Measurements from ENCODE around the gene P2RX7. TPM values are rescaled to one million over a fixed set of nuclear protein-coding genes. Genes with fewer than 3 reads are reported as not detected.

P2RX7 gene
- total and polyA plus RNA-seq, 5 donors, result 1.1 to 4.0 (median 2.2) TPM

DNA sequence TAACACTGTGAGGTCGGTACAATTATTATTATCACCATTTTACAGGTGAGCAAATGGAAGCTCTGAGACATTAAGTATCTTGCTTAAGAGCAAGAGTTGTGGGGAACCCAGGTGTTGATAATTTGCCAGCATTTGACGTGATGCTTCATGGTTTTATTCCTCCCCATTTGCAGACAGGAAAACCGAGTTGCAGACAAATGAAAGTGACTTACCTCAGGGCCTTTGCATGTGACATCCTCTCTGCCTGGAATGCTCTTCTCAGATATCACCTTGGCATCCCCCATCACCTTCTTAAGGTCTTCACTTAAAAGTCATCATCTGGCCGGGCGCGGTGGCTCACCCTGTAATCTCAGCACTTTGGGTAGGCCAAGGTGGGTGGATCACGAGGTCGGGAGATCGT lies 21.0 kb upstream of the P2RX7 start:
- no peaks in the 10 kb centered on the region for H3K4me1 ChIP-seq (ENCODE audit: control insufficient read depth, insufficient read depth, low read length)
- intact Hi-C loops (cut with DNase I), result no loop called here
- H3K27ac ChIP-seq (ENCODE audit: low read length), result no peak overlapping the region
- H3K9me3 ChIP-seq (ENCODE audit: control insufficient read depth, low read length), result no peaks in the 10 kb centered on the region
- no peak overlapping the region for H3K4me3 ChIP-seq (ENCODE audit: low read length)
- no peak for ATAC-seq
- DNase-seq, result no peak
- H3K27me3 ChIP-seq (ENCODE audit: control insufficient read depth, insufficient read depth), result no peaks in the 10 kb centered on the region
- 81% methylated on average over 9 of the region's 9 CpGs for WGBS

DNA sequence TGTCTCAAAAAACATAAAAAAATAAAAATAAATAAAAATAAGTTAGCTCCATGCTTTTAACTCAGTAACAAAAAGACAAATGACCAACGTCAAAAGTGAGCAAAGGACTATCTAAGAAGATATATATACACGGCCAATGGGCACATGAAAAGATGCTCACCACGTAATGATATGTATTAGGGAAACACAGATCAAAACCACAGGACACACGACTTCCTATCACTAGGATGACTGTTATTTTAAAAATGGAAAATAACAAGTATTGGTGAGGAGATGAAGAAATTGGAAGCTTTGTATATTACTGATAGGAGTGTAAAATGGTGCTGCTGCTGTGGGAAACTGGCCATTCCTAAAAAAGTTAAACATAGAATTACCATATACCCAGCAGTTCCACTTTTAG lies 20.2 kb upstream of the P2RX7 start:
- Histone ChIP-seq H3K9me3 (ENCODE audit: control insufficient read depth, low read length) (no peaks in the 10 kb centered on the region), H3K27me3 (ENCODE audit: control insufficient read depth, insufficient read depth) (no peaks in the 10 kb centered on the region), H3K27ac (ENCODE audit: low read length) (no peak overlapping the region), H3K4me1 (ENCODE audit: control insufficient read depth, insufficient read depth, low read length) (no peaks in the 10 kb centered on the region), H3K4me3 (ENCODE audit: low read length) (no peak overlapping the region)
- 59% methylated on average over 4 of the region's 4 CpGs for WGBS
- no peak for DNase-seq
- no peak for ATAC-seq
- intact Hi-C loops (cut with DNase I), result no loop called here

DNA sequence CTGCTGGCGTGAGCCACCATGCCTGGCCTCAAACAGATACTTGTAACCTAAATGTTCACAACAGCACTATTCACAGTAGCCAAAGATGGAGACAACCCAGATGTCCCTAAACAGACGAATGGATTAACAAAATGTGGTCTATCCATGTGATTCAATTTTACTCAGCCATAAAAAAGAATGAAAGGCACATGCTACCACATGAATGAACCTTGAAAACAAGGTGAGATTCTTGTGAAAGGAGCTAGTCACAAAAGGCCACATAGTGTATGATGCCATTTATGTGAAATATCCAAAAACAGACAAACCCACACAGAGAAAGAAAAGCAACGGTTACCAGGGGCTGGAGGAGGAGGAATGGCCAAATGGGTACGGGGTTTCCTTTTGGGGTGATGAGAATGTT lies 19.6 kb upstream of the P2RX7 start:
- H3K9me3 ChIP-seq (ENCODE audit: control insufficient read depth, low read length), result no peaks in the 10 kb centered on the region

DNA sequence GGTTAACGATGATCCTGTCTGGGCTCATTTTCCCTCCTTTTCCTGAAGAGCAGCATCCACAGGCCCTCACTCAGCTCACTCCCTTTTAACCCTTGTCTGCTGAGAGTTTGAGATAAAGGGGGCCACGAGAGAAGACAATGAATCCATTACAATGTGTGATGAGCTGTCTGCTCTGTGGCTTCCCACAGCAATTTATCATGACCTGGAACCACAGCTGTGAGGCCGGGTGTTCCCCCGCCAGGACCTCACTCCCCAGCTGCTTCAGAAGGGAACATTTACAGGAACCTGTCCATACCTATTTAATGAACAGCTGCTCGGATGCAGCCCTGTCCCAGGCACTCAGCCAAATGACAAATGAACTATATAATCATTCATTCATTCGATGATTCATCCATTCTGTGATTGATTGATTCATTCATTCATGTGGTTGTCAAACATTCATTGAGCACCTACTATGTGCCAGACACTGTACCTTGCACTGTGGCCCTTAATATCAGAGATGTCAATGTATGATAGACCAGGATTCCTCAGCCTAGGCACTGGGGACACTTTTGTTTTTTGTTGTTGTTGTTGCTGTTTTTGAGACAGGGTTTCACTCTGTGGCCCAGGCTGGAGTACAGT lies 18.5 kb upstream of the P2RX7 start:
- Histone ChIP-seq H3K9me3 (ENCODE audit: control insufficient read depth, low read length) (no peaks in the 10 kb centered on the region), H3K4me1 (ENCODE audit: control insufficient read depth, insufficient read depth, low read length) (no peaks in the 10 kb centered on the region), H3K27ac (ENCODE audit: low read length) (no peak overlapping the region), H3K4me3 (ENCODE audit: low read length) (no peak overlapping the region), H3K27me3 (ENCODE audit: control insufficient read depth, insufficient read depth) (no peaks in the 10 kb centered on the region)
- ATAC-seq (no peak), DNase-seq (no peak)
- intact Hi-C loops (cut with DNase I), result no loop called here
- WGBS, result 48% methylated on average over 6 of the region's 6 CpGs

More for the DNA sequence above, 19.6 kb upstream of the P2RX7 start:
- Histone ChIP-seq H3K27ac (ENCODE audit: low read length) (no peak overlapping the region), H3K4me1 (ENCODE audit: control insufficient read depth, insufficient read depth, low read length) (no peaks in the 10 kb centered on the region), H3K27me3 (ENCODE audit: control insufficient read depth, insufficient read depth) (no peaks in the 10 kb centered on the region), H3K4me3 (ENCODE audit: low read length) (no peak overlapping the region)
- ATAC-seq, result no peak
- intact Hi-C loops (cut with DNase I), result no loop called here
- 85% methylated on average over 4 of the region's 4 CpGs for WGBS
- DNase-seq, result no peak

DNA sequence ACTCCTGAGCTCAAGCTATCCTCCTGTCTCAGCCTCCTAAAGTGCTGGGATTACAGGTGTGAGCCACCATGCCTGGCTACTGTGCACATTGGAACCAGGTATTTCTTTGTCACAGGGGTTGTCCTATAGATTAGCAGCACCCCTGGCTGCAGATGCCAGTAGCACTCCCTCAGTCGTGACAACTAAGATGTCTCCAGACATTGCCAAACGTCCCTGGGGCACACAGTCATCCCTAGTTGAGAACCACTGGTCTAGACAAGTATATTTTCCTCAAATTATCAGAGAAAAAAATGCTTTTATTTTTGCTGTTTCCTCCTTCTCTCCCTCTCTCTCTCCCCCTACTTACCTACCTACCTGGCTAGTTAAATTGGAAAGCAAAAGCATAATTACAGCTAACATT lies 17.9 kb upstream of the P2RX7 start:
- no peaks in the 10 kb centered on the region for H3K9me3 ChIP-seq (ENCODE audit: control insufficient read depth, low read length)
- ATAC-seq (no peak), DNase-seq (no peak)
- 55% methylated on average over 2 of the region's 2 CpGs for WGBS
- intact Hi-C loops (cut with DNase I), result no loop called here
- no peak overlapping the region for H3K4me3 ChIP-seq (ENCODE audit: low read length)
- H3K27ac ChIP-seq (ENCODE audit: low read length), result no peak overlapping the region
- H3K4me1 ChIP-seq (ENCODE audit: control insufficient read depth, insufficient read depth, low read length), result no peaks in the 10 kb centered on the region
- no peaks in the 10 kb centered on the region for H3K27me3 ChIP-seq (ENCODE audit: control insufficient read depth, insufficient read depth)

DNA sequence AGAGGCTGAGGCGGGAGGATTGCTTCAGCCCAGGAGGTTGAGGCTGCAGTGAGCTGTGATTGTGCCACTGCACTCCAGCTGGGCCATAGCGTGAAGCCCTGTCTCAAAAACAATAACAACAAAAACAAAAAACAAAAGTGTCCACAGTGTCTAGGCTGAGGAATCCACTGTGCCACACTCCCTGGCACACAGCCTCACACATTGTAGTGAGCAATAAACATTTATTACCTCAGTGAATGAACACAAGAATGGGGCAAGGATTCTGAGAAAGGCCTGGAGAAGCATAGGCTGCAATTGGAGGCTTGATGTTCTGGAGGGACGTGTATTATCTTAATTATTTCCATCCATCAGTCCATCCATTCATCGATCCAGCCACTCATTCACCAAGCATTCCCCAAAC lies 17.1 kb upstream of the P2RX7 start:
- no peak overlapping the region for H3K27ac ChIP-seq (ENCODE audit: low read length)
- no peaks in the 10 kb centered on the region for H3K4me1 ChIP-seq (ENCODE audit: control insufficient read depth, insufficient read depth, low read length)
- ATAC-seq (no peak), DNase-seq (no peak)
- no peak overlapping the region for H3K4me3 ChIP-seq (ENCODE audit: low read length)
- intact Hi-C loops (cut with DNase I), result no loop called here
- no peaks in the 10 kb centered on the region for H3K9me3 ChIP-seq (ENCODE audit: control insufficient read depth, low read length)
- WGBS, result 87% methylated on average over 4 of the region's 4 CpGs
- no peaks in the 10 kb centered on the region for H3K27me3 ChIP-seq (ENCODE audit: control insufficient read depth, insufficient read depth)

DNA sequence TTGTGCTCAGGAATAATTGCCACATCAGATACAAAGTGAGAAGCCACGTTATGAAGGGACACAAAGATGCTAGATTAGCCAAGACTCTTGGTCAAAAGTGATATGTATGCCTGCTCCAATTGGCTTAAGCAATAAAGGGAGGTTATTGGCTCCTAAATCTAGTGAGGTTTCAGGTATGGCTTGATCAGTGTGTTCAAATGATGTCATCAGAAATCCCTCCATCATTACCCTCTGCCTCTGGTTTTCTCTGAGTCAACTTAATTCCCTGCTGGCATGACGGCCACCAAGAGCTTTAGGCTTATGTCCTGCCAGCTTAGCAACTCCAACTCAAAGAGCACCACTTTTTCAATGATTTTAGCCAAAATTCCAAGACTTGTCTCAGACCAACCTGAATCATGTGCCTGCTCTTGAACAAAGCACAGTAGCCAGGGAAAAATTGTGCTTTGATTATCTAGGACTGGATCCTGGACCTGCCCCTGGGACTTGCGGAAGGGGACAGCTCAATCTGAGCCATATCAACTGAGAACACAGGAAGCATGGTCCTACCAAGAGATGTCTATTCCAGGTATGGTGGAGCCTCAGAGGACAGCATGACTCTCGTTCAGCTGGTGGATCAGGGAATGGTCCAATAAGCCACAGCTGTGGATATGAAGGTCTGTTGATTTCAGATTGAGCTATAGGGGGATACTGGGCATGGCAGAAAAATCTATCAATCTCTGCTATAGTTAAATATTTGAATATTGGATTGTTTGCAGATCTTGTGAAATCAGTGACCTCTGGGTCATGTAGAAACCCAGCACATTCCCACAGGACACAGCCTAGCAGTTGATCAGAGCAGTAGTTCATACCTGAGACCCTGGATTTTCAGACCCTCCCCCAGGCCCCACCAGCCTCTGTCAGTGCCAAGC lies 16.1 kb upstream of the P2RX7 start:
- ATAC-seq, result no peak
- intact Hi-C loops (cut with DNase I), result no loop called here

DNA sequence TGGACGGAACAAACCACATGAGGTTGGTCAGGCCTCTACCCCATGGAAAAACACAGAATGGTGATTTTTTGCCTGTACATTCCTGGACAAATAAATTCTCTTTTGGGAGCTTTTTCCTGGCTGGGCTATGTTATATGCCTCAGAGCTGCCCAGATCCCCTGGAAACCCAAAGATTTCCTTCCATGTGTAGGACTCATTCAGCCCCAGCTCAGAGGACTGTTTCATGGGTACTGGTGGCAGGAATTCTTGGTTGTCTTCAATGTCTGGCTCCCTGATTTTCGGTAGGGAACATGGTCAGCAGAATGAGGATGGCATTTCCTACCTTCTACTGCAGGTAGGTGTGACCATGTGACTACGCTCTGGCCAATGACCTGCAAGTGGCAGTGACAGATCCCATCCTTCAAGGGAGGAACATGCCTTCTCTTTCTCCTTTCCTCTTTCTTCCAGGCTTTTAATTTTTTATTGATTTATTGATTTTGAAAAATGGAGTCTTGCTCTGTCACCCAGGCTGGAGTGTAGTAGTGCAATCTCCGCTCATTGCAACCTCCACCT lies 15.4 kb upstream of the P2RX7 start:
- no peaks in the 10 kb centered on the region for H3K9me3 ChIP-seq (ENCODE audit: control insufficient read depth, low read length)
- no peaks in the 10 kb centered on the region for H3K4me1 ChIP-seq (ENCODE audit: control insufficient read depth, insufficient read depth, low read length)
- DNase-seq (no peak), ATAC-seq (no peak)
- 87% methylated on average over 4 of the region's 4 CpGs for WGBS
- no peak overlapping the region for H3K4me3 ChIP-seq (ENCODE audit: low read length)
- H3K27me3 ChIP-seq (ENCODE audit: control insufficient read depth, insufficient read depth), result no peaks in the 10 kb centered on the region
- no peak overlapping the region for H3K27ac ChIP-seq (ENCODE audit: low read length)
- intact Hi-C loops (cut with DNase I), result no loop called here

More for the DNA sequence above, 16.1 kb upstream of the P2RX7 start:
- Histone ChIP-seq H3K9me3 (ENCODE audit: control insufficient read depth, low read length) (no peaks in the 10 kb centered on the region), H3K27ac (ENCODE audit: low read length) (no peak overlapping the region), H3K4me3 (ENCODE audit: low read length) (no peak overlapping the region), H3K4me1 (ENCODE audit: control insufficient read depth, insufficient read depth, low read length) (no peaks in the 10 kb centered on the region), H3K27me3 (ENCODE audit: control insufficient read depth, insufficient read depth) (no peaks in the 10 kb centered on the region)
- 75% methylated on average over 4 of the region's 4 CpGs for WGBS
- no peak for DNase-seq

DNA sequence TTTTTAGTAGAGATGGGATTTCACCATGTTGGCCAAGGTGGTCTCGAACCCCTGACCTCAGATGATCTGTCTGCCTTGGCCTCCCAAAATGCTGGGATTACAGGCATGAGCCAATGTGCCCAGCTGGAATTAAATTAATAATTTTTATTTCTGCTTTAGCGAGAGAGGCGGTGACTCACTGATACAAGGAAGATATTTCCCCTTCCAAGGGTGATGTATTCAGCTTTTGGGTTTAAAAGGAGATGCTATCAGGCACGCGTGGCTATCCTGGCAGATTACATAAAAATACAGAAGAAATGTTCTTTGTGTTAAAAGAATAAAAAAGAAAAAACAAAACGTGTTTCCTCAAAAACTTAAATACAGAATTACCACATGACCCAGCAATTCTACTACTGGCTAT lies 12.4 kb upstream of the P2RX7 start:
- DNase-seq (no peak), ATAC-seq (no peak)
- intact Hi-C loops (cut with DNase I), result no loop called here
- H3K9me3 ChIP-seq (ENCODE audit: control insufficient read depth, low read length), result no peaks in the 10 kb centered on the region
- H3K4me1 ChIP-seq (ENCODE audit: control insufficient read depth, insufficient read depth, low read length), result no peaks in the 10 kb centered on the region
- H3K27me3 ChIP-seq (ENCODE audit: control insufficient read depth, insufficient read depth), result no peaks in the 10 kb centered on the region
- no peak overlapping the region for H3K27ac ChIP-seq (ENCODE audit: low read length)
- WGBS, result 60% methylated on average over 6 of the region's 6 CpGs
- no peak overlapping the region for H3K4me3 ChIP-seq (ENCODE audit: low read length)

DNA sequence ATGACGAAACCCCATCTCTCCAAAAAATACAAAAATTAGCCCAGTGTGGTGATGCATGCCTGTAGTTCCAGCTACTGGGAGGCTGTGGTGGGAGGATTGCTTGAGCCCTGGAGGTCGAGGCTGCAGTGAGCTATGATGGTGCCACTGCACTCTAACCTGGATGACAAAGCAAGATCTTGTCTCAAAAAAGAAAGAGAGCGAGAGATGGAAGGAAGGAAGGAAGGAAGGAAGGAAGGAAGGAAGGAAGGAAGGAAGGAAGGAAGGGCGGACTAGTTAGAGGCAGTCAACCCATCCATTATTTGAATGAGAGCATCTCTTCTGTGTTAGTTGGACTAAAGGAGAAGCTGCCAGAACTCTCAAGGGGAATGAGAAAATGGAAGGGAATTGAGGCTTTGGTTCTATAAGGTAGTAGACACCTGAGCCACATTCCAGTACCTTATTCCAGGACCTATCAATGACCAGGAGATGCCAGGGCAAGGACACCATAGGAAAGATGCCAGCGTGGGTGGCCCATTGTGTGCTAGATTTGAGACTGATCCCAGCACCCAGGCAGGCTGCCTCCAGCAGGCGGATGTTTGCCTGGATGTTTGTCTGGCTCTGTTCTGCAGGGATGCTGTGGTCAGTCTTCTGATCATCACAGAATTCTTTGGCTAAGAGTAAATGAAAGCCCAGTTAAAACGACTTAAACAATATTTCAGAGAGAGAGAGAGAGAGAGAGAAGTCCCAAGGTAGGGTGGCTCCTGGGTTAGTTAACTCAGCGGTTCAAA lies 11.5 kb upstream of the P2RX7 start:
- Histone ChIP-seq H3K27me3 (ENCODE audit: control insufficient read depth, insufficient read depth) (no peaks in the 10 kb centered on the region), H3K4me1 (ENCODE audit: control insufficient read depth, insufficient read depth, low read length) (no peaks in the 10 kb centered on the region), H3K27ac (ENCODE audit: low read length) (no peak overlapping the region), H3K4me3 (ENCODE audit: low read length) (no peak overlapping the region), H3K9me3 (ENCODE audit: control insufficient read depth, low read length) (no peaks in the 10 kb centered on the region)
- DNase-seq (no peak), ATAC-seq (no peak)
- intact Hi-C loops (cut with DNase I), result no loop called here
- WGBS, result 75% methylated on average over 8 of the region's 8 CpGs

DNA sequence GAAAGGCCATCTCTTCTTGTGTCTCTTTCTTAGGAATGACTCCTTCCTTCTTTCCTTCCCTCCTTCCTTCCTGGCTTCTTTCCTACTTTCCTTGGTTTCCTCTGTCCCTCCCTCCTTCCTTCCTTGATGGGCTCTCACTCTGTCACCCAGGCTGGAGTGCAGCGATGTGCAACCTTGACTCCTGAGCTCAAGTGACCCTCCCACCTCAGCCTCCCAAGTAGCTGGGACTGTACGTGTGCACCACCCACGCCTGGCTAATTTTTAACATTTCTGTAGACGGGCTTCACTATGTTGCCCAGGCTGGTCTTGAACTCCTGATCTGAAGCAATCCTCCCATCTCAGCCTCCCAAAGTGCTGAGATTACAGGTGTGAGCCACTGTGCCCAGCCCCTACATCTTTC lies 10.9 kb upstream of the P2RX7 start:
- H3K9me3 ChIP-seq (ENCODE audit: control insufficient read depth, low read length), result no peaks in the 10 kb centered on the region
- intact Hi-C loops (cut with DNase I), result no loop called here
- ATAC-seq (no peak), DNase-seq (no peak)
- no peaks in the 10 kb centered on the region for H3K27me3 ChIP-seq (ENCODE audit: control insufficient read depth, insufficient read depth)
- H3K4me1 ChIP-seq (ENCODE audit: control insufficient read depth, insufficient read depth, low read length), result no peaks in the 10 kb centered on the region
- H3K4me3 ChIP-seq (ENCODE audit: low read length), result no peak overlapping the region
- 83% methylated on average over 4 of the region's 4 CpGs for WGBS
- no peak overlapping the region for H3K27ac ChIP-seq (ENCODE audit: low read length)
